ACHN (cell line): ENCODE results near the gene CXCR5.

Source experiments
- DNase-seq: peaks from one replicate; pipeline ENCODE4 v3.0.0-alpha.2; 2015
- in situ Hi-C: cut with HindIII; loops from 2 replicates; pipeline ENCODE4 v1.10.0; 2017; ENCODE audit warnings: low sequenced_read_pairs, low pct_ligation_motif_present, low pct_unique_long_range_greater_than_20kb

CXCR5 gene

GRCh38 chr11:118870396-118871343, 13.0 kb upstream of the CXCR5 start:
- no peak for DNase-seq
- in situ Hi-C loops = no loop called here

DNA sequence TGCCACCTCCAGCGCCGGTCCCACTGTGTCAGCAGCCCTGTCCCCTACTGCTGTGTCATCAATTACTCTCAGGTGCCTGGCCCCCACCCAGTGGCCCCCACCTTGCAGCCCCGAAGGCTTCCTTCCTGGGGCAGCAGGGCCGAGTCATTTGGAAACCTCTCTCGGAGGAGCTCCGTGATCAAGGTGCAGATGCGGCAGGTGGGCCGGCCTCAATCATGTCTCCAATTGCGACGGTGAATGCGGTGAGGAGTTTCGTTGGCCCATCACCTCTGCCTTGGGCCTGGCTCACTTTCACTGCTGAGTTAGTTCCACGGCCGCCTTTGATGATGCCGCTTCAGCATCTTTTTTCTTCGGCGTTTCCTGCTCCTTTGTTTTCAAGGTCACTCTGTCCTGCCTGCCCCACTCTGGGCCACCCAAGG, 11.3 kb upstream of the CXCR5 start:
- in situ Hi-C loops = no loop called here
- DNase-seq = no peak

- no peak for DNase-seq
- in situ Hi-C loops = no loop called here
Measured at GRCh38 chr11:118873804-118874203, 9.9 kb upstream of the CXCR5 start.

- no peak for DNase-seq
- in situ Hi-C loops = no loop called here
Measured at GRCh38 chr11:118876286-118876685, 7.4 kb upstream of the CXCR5 start.

DNA sequence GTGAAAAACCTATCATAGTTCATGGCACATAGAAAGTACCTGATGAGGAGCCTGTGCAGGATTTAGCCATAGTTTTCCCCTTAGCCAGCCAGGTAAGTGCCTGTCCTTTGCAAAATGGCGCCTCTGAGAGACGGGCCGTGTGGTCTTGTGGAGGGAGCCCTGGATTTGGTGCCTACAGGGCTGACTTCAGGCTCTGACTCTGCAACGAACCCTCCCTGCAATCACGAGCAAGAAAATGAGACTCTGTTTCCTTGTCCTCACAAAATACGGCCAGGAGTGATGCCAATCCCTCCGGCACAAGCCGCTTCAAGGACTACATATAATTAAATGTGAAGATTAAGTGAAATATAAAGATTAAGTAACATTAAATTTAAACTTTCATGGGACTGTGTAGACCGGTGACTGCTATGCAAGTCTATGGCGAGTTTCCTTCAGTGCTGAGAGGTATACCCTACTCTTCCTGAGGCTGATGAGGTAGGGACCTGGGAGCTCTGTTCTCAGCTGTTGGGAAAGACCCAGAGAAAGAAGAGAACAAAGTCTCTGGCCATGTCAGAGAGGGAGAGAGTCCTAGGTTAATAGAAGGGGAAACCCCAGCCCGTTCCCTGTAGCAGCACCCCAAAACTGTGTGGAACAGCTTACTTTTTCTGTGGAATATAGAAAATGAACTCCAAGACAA, 6.1 kb upstream of the CXCR5 start:
- in situ Hi-C loops = no loop called here

GRCh38 chr11:118878163-118878563, 5.5 kb upstream of the CXCR5 start:
- no peak for DNase-seq
- in situ Hi-C loops = no loop called here

More for the DNA sequence above, 6.1 kb upstream of the CXCR5 start:
- no peak for DNase-seq

DNA sequence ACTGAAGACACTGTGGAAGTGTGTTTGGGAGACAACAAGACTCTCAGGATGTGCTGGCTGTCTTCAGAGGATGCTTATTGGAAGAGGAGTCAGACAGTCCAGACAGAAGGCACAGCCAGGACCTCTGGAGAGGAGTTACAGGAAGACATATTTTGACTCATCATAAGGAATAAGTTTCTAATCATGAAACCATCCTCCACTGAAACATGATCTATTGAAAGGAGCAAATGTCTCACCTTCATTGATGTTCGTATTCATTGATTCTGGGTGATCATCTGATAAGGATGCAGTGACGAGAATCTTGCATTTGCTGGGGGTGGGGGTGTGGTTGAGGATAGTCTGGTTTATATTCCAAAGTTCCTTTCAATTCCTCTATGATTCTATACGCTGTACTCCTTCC, 2.5 kb upstream of the CXCR5 start:
- in situ Hi-C loops = no loop called here
- DNase-seq = no peak

- in situ Hi-C loops = no loop called here
- no peak for DNase-seq
Measured at GRCh38 chr11:118882491-118882890, 1.2 kb upstream of the CXCR5 start.

- DNase-seq = no peak
- in situ Hi-C loops = no loop called here
Measured at GRCh38 chr11:118883004-118883367, 706 bp upstream of the CXCR5 start.

DNA sequence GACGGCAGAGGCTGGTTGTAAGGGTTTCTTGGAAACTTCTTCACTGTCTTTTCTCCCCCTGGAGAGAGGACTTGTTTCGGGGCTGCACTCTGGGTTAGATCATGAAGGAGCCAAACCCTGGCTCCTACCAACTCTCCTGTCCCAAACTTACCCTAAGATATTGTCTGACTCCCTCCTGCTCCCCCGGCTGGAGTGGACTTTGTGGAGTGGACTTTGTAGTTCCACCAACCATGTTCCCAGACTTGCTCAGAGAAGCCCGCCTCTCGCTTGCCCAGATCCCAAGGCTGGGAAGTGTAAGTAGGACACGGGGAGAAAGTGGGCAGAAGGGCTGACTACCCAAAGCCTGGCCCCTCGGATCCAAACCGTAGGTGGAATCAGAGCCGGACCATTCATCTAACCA, 1.2 kb downstream of the CXCR5 start:
- in situ Hi-C loops = no loop called here

GRCh38 chr11:118885319-118885718, 1.6 kb downstream of the CXCR5 start:
- DNase-seq = no peak
- in situ Hi-C loops = no loop called here

More for the DNA sequence above, 1.2 kb downstream of the CXCR5 start:
- DNase-seq = no peak

- DNase-seq = no peak
- in situ Hi-C loops = no loop called here
Measured at GRCh38 chr11:118885831-118886565, 2.3 kb downstream of the CXCR5 start.

- no peak for DNase-seq
- in situ Hi-C loops = no loop called here
Measured at GRCh38 chr11:118886681-118887111, 3.0 kb downstream of the CXCR5 start.

GRCh38 chr11:118887206-118887605, 3.5 kb downstream of the CXCR5 start:
- in situ Hi-C loops = no loop called here
- DNase-seq = no peak

DNA sequence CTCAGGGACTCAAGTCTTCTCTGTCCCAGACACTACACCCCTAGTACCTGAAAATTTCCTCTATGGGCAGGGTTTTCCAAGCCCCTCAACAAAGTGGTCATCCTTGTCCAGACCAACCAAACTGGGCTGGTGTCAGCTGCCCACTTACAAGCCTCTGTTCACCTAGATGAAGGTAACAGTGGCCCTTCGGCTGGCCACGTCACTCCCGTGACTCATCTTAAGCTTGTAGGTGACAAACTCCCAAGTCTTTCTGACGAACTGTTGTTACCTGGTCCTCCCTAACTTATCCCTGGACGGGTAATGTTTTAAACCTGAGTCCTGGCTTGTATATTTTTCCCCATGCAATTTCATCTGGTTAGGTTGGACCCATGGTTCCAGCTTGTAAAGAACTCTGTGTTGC, 4.7 kb downstream of the CXCR5 start:
- in situ Hi-C loops = no loop called here
- DNase-seq = no peak

DNA sequence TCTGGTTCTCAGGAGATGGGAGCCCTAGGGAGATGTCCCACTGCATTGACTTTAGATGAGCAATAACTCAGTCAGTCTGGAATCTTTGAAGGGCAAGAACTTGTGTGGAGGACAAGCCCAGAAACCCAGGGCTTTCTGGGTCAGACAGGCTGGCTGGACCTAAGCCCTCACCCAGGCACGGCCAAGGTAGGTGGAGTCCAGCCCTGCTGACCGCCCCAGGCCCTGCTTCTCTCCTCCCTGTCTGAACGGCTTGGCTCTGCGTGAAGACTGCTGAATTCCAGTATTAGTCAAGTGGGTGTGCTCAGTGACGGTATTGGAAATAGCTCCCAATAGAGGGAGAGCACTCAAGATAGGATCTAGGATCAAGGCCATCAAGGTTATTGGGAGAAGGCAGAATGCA, 6.1 kb downstream of the CXCR5 start:
- DNase-seq = no peak
- in situ Hi-C loops = no loop called here

DNA sequence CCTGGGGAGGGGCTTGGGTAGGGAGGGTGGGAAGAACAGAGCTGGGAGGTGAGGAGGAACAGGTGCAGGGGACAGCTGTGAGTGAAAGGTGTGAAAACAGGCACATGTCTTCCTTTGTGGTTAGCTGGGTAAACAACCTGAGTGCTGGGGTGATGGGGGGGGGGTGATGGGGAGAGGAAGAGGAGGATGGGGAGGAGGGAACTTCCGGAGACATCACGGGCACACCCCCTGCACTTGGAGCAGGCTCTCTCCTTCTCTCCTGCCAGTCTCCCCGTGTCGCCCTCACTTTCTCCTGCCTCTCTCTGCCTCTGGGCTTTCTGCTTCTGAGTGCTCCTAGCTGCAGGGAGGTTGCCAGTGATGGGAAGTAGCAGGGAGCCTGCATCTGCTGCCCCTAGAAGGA, 8.8 kb downstream of the CXCR5 start:
- DNase-seq = no peak
- in situ Hi-C loops = no loop called here

DNA sequence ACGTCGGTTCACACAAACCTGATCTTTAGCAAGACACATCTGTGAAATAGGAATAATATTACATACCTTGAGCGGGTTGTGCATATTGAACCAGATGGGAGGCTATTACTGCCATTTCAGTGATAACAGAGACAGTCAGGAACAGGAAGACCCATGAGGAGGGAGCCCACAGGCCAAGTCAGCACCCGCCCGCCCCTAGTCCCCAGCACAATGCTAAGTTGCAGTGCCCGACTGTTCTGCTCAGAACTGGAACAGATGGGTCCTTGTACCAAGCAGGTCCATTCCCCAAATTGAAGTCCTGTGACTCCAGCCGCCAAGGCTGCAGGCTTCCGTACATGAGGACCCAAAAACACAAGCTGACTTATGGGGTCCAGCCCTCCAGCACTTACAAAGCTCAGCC, 9.3 kb downstream of the CXCR5 start:
- DNase-seq = no peak
- in situ Hi-C loops = no loop called here

DNA sequence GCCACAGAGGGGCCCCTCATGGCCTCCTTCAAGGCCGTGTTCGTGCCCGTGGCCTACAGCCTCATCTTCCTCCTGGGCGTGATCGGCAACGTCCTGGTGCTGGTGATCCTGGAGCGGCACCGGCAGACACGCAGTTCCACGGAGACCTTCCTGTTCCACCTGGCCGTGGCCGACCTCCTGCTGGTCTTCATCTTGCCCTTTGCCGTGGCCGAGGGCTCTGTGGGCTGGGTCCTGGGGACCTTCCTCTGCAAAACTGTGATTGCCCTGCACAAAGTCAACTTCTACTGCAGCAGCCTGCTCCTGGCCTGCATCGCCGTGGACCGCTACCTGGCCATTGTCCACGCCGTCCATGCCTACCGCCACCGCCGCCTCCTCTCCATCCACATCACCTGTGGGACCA, 10.0 kb downstream of the CXCR5 start:
- DNase-seq = no peak
- in situ Hi-C loops = no loop called here
